Raji (cell line): Measurements from ENCODE around the gene NTRK2.

ENCODE experiments used
- POLR2A ChIP-seq: IDR thresholded peaks from 2 replicates; pipeline ENCODE4 v1.6.1; 2011; ENCODE audit warnings: low read depth, low read length, control low read depth; ENCODE audit not compliant: insufficient read depth

NTRK2 gene

DNA sequence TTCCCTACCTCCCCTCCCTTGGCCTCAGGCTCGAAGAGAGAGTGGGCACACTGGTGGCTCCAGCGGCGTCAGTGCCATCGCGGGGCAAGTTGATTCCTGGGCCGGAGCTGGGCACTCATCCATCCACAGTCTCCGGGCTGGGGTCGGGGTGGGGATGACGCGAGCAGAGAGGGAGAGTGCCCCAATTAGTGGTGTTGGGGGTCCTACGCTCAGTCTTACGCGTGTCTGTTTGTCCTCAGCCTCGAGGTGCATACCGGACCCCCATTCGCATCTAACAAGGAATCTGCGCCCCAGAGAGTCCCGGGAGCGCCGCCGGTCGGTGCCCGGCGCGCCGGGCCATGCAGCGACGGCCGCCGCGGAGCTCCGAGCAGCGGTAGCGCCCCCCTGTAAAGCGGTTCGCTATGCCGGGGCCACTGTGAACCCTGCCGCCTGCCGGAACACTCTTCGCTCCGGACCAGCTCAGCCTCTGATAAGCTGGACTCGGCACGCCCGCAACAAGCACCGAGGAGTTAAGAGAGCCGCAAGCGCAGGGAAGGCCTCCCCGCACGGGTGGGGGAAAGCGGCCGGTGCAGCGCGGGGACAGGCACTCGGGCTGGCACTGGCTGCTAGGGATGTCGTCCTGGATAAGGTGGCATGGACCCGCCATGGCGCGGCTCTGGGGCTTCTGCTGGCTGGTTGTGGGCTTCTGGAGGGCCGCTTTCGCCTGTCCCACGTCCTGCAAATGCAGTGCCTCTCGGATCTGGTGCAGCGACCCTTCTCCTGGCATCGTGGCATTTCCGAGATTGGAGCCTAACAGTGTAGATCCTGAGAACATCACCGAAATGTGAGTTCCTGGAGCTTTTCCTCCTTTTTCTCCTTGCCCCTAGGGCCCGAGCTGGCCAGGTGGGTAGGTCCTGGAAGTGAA, 861 bp downstream of the NTRK2 start:
- TF ChIP-seq POLR2A = no peak

GRCh38 chr9:84671586-84672521, 2.3 kb downstream of the NTRK2 start:
- no peak for TF ChIP-seq POLR2A

DNA sequence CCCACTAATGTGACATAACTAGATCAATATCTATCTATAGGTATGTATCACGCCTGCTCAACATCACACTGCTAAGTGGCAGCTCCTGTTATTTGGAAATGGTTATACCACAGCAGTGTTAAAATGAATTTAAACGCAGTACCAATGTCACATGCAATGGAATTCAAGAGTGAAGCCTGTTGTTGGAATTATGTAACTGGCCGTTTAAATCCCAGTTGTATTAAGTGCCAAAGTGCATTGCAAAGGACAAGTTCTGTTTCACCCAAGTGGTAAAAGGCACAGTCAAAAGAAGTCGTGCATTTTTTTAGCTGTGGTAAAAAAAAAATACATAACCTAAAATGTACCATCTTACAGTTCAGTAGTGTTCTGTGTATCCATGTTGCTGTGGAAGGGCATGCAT, 4.3 kb downstream of the NTRK2 start:
- no peak for TF ChIP-seq POLR2A

GRCh38 chr9:84677080-84677479, 7.6 kb downstream of the NTRK2 start:
- TF ChIP-seq POLR2A = no peak

DNA sequence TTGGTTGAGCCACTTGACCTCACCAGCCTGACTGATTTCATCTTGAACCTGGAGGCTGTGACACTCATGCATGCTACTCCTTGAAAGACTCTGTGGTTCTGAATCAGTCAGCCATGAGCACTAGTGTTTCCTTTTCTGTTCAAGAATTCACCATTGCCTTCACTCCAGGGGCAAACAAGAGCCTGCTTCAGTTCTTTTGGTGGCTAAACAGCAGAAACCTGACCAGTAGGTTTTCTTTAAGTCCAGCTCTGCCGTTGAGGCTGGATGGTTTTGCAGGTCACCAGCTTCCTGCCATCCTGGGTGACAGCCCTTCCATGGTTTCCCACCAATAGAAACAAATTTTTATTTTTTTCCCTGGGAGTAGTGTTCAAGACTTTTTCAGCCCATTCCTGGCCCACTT, 10.0 kb downstream of the NTRK2 start:
- no peak for TF ChIP-seq POLR2A

DNA sequence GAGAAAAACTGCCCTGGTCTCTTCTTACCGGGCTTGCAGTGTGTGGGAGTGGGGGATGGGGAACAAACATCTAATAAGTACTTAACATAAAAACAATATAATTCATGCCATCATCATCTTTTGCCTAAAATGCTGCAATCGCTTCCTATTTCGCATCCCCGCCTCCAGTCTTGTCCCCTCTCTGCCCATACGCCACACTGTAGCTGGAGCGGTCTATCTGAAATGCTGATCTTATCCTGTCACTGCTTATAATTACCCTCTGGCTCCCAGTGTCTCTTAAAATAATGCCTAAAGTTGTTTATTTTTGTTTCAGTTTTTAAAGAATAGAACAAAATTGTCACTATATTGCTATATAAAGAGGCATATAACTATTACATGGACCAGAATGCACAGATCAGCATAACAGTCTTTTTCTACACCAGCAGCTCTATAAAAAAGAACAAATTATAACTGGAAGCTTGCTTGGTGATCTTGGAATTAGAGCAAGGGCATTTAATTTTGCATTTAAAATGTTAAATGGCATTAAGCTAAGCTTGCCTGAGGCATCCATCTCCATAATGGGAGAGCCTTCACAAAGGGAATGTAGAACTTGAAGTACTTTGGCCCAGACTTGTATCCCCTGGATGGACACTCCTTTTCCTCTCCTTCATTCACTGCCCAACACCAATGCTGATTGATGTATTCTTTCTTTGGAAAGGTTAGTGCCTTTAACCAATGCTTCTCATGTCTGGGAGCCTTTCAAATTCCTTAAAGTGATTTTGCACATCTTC, 12.2 kb downstream of the NTRK2 start:
- no peak for TF ChIP-seq POLR2A

GRCh38 chr9:84686068-84686467, 16.5 kb downstream of the NTRK2 start:
- no peak for TF ChIP-seq POLR2A

GRCh38 chr9:84688956-84689355, 19.4 kb downstream of the NTRK2 start:
- TF ChIP-seq POLR2A = no peak

DNA sequence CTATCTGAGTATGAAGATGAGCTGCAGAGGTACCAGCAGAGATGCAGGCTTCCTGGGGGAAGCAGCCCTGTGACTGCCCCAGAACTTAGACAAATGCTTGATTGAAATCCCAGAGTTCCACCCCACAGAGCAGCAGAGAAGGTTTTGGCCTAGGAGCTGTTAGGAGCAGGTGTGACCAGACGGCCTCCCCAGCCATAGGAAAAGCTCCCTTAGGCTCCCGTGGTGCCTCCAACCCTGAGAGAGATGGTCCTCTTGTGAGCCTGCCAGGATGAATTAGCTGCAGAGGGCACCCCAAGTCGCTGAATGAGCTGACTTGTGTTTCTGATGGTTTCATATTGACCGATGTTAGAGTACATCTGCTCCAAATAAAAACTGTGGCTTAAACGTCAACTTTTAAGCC, 22.1 kb downstream of the NTRK2 start:
- TF ChIP-seq POLR2A = no peak

- no peak for TF ChIP-seq POLR2A
Observed at GRCh38 chr9:84694248-84694647, 24.7 kb downstream of the NTRK2 start.

- TF ChIP-seq POLR2A = no peak
Observed at GRCh38 chr9:84697042-84697441, 27.5 kb downstream of the NTRK2 start.

DNA sequence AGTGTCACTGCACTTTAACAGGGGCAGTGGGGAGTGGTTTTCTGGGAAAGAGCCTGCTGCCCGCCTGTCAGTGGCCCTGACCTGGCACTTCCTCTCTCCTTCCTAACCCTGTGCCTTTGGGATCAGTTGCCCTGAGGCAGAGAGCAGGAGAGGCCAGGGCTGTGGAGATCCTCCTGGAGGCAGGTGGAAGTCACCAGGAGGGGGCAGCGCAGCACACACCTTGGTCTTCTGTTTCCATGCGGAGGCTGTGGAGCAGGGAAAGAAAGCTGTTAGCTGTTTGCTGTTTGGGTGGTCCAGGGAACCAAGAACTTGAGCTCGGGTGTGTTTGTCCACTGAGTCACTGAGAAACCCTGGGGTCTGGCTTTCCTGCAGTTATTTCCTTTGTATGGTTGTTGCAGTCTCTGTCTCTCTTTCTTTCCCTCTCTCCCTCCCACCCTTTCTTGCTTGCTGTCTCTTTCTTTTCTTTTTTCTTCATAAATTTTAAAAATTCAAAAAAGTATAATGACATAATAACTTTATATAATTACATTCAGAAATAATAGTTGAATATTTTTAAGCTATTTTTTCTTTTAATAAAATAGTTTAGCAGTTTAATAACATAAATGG, 28.1 kb downstream of the NTRK2 start:
- no peak for TF ChIP-seq POLR2A

GRCh38 chr9:84698323-84698722, 28.8 kb downstream of the NTRK2 start:
- no peak for TF ChIP-seq POLR2A

- no peak for TF ChIP-seq POLR2A
Observed at GRCh38 chr9:84699984-84700383, 30.5 kb downstream of the NTRK2 start.

- TF ChIP-seq POLR2A = no peak
Observed at GRCh38 chr9:84701801-84702200, 32.3 kb downstream of the NTRK2 start.
